ENCODE data around the gene CRADD. TPM values are rescaled to one million over a fixed set of nuclear protein-coding genes. Genes with fewer than 3 reads are reported as not detected.

Gene CRADD
- total RNA-seq, 2 donors from 2014 or later, result 7.7 to 9.1 TPM

- Histone ChIP-seq H3K4me1 (ENCODE audit: control insufficient read depth, insufficient read depth, low read length) (no peaks in the 10 kb centered on the region), H3K4me3 (ENCODE audit: low read length) (no peak overlapping the region), H3K27me3 (ENCODE audit: control insufficient read depth, insufficient read depth, low read length, poor library complexity, severe bottlenecking) (no peaks in the 10 kb centered on the region), H3K9me3 (ENCODE audit: control insufficient read depth, low read length) (peaks cover 16% of the 10 kb centered on the region), H3K36me3 (ENCODE audit: control insufficient read depth, insufficient read depth, low read length) (no peaks in the 10 kb centered on the region), H3K27ac (ENCODE audit: low read depth, low read length) (no peak overlapping the region), H3K9ac (ENCODE audit: extremely low read depth, low read length, poor library complexity, severe bottlenecking) (no peak overlapping the region)
- WGBS, 2 experiments (ENCODE audit: insufficient coverage in 1 of 2, insufficient read length in 1 of 2), result 85 to 93% methylated on average over 1 of the region's 1 CpG
- Mint-ChIP-seq H3K9me3 (peaks cover 16% of the 10 kb centered on the region), H3K36me3 (ENCODE audit: low read depth) (no peaks in the 10 kb centered on the region), H3K4me1 (no peaks in the 10 kb centered on the region), H3K27ac (no peak overlapping the region), H3K4me3 (no peak overlapping the region), H3K27me3 (ENCODE audit: insufficient read depth) (no peaks in the 10 kb centered on the region)
- DNase-seq, result no peak
- no peak for TF ChIP-seq CTCF (conservative IDR thresholded peaks at IDR 0.05)
Observed at GRCh38 chr12:93667672-93668071, 9.5 kb upstream of the CRADD start.

GRCh38 chr12:93668919-93669418 lies 8.2 kb upstream of the CRADD start:
- no peak for TF ChIP-seq CTCF (conservative IDR thresholded peaks at IDR 0.05)
- H3K4me3 ChIP-seq (ENCODE audit: low read length), result no peak overlapping the region
- no peaks in the 10 kb centered on the region for H3K36me3 ChIP-seq (ENCODE audit: control insufficient read depth, insufficient read depth, low read length)
- Mint-ChIP-seq H3K27me3 (ENCODE audit: insufficient read depth) (no peaks in the 10 kb centered on the region), H3K36me3 (ENCODE audit: low read depth) (no peaks in the 10 kb centered on the region), H3K4me1 (peaks cover 3% of the 10 kb centered on the region), H3K9me3 (peaks cover 16% of the 10 kb centered on the region), H3K4me3 (no peak overlapping the region), H3K27ac (no peak overlapping the region)
- no peak overlapping the region for H3K27ac ChIP-seq (ENCODE audit: low read depth, low read length)
- H3K9me3 ChIP-seq (ENCODE audit: control insufficient read depth, low read length), result peaks cover 16% of the 10 kb centered on the region
- no peaks in the 10 kb centered on the region for H3K4me1 ChIP-seq (ENCODE audit: control insufficient read depth, insufficient read depth, low read length)
- H3K27me3 ChIP-seq (ENCODE audit: control insufficient read depth, insufficient read depth, low read length, poor library complexity, severe bottlenecking), result no peaks in the 10 kb centered on the region
- 96 to 97% methylated on average over 3 to 5 of the region's 5 CpGs for WGBS, 2 experiments (ENCODE audit: insufficient coverage in 1 of 2, insufficient read length in 1 of 2)
- DNase-seq, result no peak
- H3K9ac ChIP-seq (ENCODE audit: extremely low read depth, low read length, poor library complexity, severe bottlenecking), result no peak overlapping the region

- Histone ChIP-seq H3K27ac (ENCODE audit: low read depth, low read length) (no peak overlapping the region), H3K4me1 (ENCODE audit: control insufficient read depth, insufficient read depth, low read length) (peaks cover 4% of the 10 kb centered on the region), H3K4me3 (ENCODE audit: low read length) (no peak overlapping the region), H3K9me3 (ENCODE audit: control insufficient read depth, low read length) (peaks cover 16% of the 10 kb centered on the region), H3K9ac (ENCODE audit: extremely low read depth, low read length, poor library complexity, severe bottlenecking) (no peak overlapping the region), H3K36me3 (ENCODE audit: control insufficient read depth, insufficient read depth, low read length) (no peaks in the 10 kb centered on the region), H3K27me3 (ENCODE audit: control insufficient read depth, insufficient read depth, low read length, poor library complexity, severe bottlenecking) (no peaks in the 10 kb centered on the region)
- H3K9me3 Mint-ChIP-seq, result peaks cover 16% of the 10 kb centered on the region
- no peaks in the 10 kb centered on the region for H3K36me3 Mint-ChIP-seq (ENCODE audit: low read depth)
- H3K27ac Mint-ChIP-seq, result no peak overlapping the region
- no peaks in the 10 kb centered on the region for H3K27me3 Mint-ChIP-seq (ENCODE audit: insufficient read depth)
- H3K4me3 Mint-ChIP-seq, result no peak overlapping the region
- no peak for TF ChIP-seq CTCF (conservative IDR thresholded peaks at IDR 0.05)
- no peak for DNase-seq
- H3K4me1 Mint-ChIP-seq, result peaks cover 5% of the 10 kb centered on the region
- WGBS, 2 experiments (ENCODE audit: insufficient coverage in 1 of 2, insufficient read length in 1 of 2), result 87 to 93% methylated on average over 1 to 3 of the region's 3 CpGs
Observed at GRCh38 chr12:93669452-93669851, 7.7 kb upstream of the CRADD start.
